Loucy (cell line): ENCODE results near the gene COMMD1.

Experiments
- EZH2phosphoT487 ChIP-seq: fragments of 200-600 bp; IDR thresholded peaks from 2 replicates; pipeline ENCODE4 v1.6.1; 2018; ENCODE audit warnings: antibody characterized with exemption, mild to moderate bottlenecking, moderate library complexity, borderline replicate concordance
- TF ChIP-seq, protein P1 (sequence below): fragments of 200-600 bp; sonication (generic); conservative IDR thresholded peaks from 2 replicates; pipeline ENCODE4 v1.5.1; 2014; ENCODE audit warnings: mild to moderate bottlenecking, antibody characterized with exemption, low read length

DNA sequence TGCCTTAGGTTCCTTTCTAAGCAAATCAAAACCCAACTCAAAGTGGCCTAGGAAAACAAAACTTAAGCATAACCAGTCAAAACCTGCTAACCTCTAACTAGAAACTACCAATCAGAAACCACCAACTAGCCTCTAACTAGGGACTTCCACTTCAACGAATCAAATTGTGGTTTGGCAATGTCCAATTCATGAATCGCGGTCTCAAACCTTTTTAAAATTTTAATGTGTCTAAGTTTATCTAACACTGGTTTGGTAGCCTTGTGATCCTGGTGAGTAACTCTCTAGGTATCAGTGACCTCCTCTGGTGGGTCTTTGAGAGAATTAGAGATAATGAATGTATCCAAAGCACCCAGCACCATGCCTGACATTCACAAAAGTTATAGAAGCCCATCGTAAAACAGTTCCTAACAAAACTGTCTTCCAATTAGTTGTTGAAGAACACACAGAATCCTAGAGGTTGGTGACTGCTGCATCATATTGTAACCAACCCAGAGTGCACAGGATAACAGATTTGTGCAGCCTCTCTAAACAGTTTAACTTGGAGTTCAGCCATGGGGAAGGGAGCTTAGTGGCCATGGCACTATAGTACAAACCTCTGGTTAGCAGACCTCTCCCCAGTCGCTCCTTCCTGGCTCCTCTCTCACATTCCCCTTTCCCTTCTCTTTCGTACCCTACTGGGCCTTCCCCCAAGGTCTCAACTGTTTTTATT lies 245.3 kb downstream of the COMMD1 start:
- TF ChIP-seq, protein P1, sequence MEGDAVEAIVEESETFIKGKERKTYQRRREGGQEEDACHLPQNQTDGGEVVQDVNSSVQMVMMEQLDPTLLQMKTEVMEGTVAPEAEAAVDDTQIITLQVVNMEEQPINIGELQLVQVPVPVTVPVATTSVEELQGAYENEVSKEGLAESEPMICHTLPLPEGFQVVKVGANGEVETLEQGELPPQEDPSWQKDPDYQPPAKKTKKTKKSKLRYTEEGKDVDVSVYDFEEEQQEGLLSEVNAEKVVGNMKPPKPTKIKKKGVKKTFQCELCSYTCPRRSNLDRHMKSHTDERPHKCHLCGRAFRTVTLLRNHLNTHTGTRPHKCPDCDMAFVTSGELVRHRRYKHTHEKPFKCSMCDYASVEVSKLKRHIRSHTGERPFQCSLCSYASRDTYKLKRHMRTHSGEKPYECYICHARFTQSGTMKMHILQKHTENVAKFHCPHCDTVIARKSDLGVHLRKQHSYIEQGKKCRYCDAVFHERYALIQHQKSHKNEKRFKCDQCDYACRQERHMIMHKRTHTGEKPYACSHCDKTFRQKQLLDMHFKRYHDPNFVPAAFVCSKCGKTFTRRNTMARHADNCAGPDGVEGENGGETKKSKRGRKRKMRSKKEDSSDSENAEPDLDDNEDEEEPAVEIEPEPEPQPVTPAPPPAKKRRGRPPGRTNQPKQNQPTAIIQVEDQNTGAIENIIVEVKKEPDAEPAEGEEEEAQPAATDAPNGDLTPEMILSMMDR, result no peak
- TF ChIP-seq EZH2phosphoT487, result no peak
